Activated CD4-positive, alpha-beta memory T cell treated with anti-CD3 and anti-CD28 coated beads for 36 hours (primary cell): ENCODE results near the gene PLXNA4. TPM values are rescaled to one million over a fixed set of nuclear protein-coding genes. Genes with fewer than 3 reads are reported as not detected.

Experiments
- CTCF ChIA-PET: fragments of 350-600 bp; sonication (Branson Sonifier 250); formaldehyde crosslinking; loops from one replicate; lab custom pipeline; 2021; ENCODE audit warnings: antibody characterized with exemption, inconsistent platforms; lab: Charles Lee
- POLR2A ChIA-PET: fragments of 350-600 bp; sonication (Branson Sonifier 250); formaldehyde crosslinking; loops from one replicate; lab custom pipeline; 2021; ENCODE audit warnings: antibody characterized with exemption; lab: Charles Lee
- DNase-seq: peaks from one replicate; pipeline ENCODE4 v3.0.0-alpha.2; 2020
- H3K27ac Mint-ChIP-seq: one replicate; pipeline ENCODE4 v1.8.0; 2021; ENCODE audit warnings: mixed read lengths
- H3K27me3 Mint-ChIP-seq: one replicate; pipeline ENCODE4 v1.8.0; 2021; ENCODE audit warnings: mixed read lengths
- H3K36me3 Mint-ChIP-seq: one replicate; pipeline ENCODE4 v1.8.0; 2021; ENCODE audit warnings: mixed read lengths
- H3K4me1 Mint-ChIP-seq: one replicate; pipeline ENCODE4 v1.8.0; 2021; ENCODE audit warnings: low read depth, mixed read lengths
- H3K4me3 Mint-ChIP-seq: one replicate; pipeline ENCODE4 v1.8.0; 2021; ENCODE audit warnings: mild to moderate bottlenecking, mixed read lengths
- H3K9me3 Mint-ChIP-seq: one replicate; pipeline ENCODE4 v1.8.0; 2021; ENCODE audit warnings: mixed read lengths
- intact Hi-C: fragments of 100-400 bp; cut with micrococcal nuclease; formaldehyde crosslinking; loops from one replicate; pipeline ENCODE4 v1.15.1; 2023
- total RNA-seq, 2 experiments: library from RNA; stranded (reverse); gene quantifications; one replicate each; pipeline ENCODE4 v1.2.3, GENCODE V29; 2021

The PLXNA4 gene
- total RNA-seq, 2 experiments from 2014 or later: 0.17 to 0.24 TPM

GRCh38 chr7:132574223-132574622, 2.0 kb downstream of the PLXNA4 start:
- Mint-ChIP-seq H3K4me3 (no peak overlapping the region), H3K4me1 (peaks cover 13% of the 10 kb centered on the region), H3K9me3 (no peaks in the 10 kb centered on the region), H3K27me3 (peaks cover 73% of the 10 kb centered on the region), H3K27ac (no peak overlapping the region), H3K36me3 (no peaks in the 10 kb centered on the region)
- DNase-seq: no peak
- ChIA-PET CTCF (interaction anchor here (0.7 to 1.0 kb wide), 3 partner anchors 57 to 885 kb away, joined by 3 to 4 read pairs (median 3); no protein-coding TSS in a partner anchor), POLR2A (no interaction called here)
- intact Hi-C loops: no loop called here

- Mint-ChIP-seq H3K4me3 (no peak overlapping the region), H3K4me1 (peaks cover 13% of the 10 kb centered on the region), H3K27me3 (peaks cover 68% of the 10 kb centered on the region), H3K36me3 (no peaks in the 10 kb centered on the region), H3K9me3 (no peaks in the 10 kb centered on the region), H3K27ac (no peak overlapping the region)
- intact Hi-C loops: no loop called here
- DNase-seq: no peak
- CTCF ChIA-PET: no interaction called here
- POLR2A ChIA-PET: no interaction called here
These were observed 2.9 kb downstream of the PLXNA4 start for GRCh38 chr7:132573251-132573955.

GRCh38 chr7:132572526-132572925, 3.7 kb downstream of the PLXNA4 start:
- H3K27ac Mint-ChIP-seq: no peak overlapping the region
- no peak for DNase-seq
- ChIA-PET POLR2A (no interaction called here), CTCF (interaction anchor here (0.7 kb wide), 1 partner anchor 239 kb away, joined by 3 read pairs; no protein-coding TSS in a partner anchor)
- intact Hi-C loops: no loop called here
- peaks cover 13% of the 10 kb centered on the region for H3K4me1 Mint-ChIP-seq
- peaks cover 61% of the 10 kb centered on the region for H3K27me3 Mint-ChIP-seq
- no peaks in the 10 kb centered on the region for H3K36me3 Mint-ChIP-seq
- H3K4me3 Mint-ChIP-seq: no peak overlapping the region
- H3K9me3 Mint-ChIP-seq: no peaks in the 10 kb centered on the region

GRCh38 chr7:132571970-132572369, 4.3 kb downstream of the PLXNA4 start:
- DNase-seq: no peak
- no peak overlapping the region for H3K27ac Mint-ChIP-seq
- no peaks in the 10 kb centered on the region for H3K36me3 Mint-ChIP-seq
- peaks cover 13% of the 10 kb centered on the region for H3K4me1 Mint-ChIP-seq
- ChIA-PET POLR2A (no interaction called here), CTCF (no interaction called here)
- intact Hi-C loops: no loop called here
- H3K27me3 Mint-ChIP-seq: peaks cover 62% of the 10 kb centered on the region
- H3K9me3 Mint-ChIP-seq: no peaks in the 10 kb centered on the region
- H3K4me3 Mint-ChIP-seq: no peak overlapping the region

GRCh38 chr7:132569884-132570614, 6.2 kb downstream of the PLXNA4 start:
- no peaks in the 10 kb centered on the region for H3K36me3 Mint-ChIP-seq
- H3K4me1 Mint-ChIP-seq: peaks cover 6% of the 10 kb centered on the region
- no peak overlapping the region for H3K4me3 Mint-ChIP-seq
- POLR2A ChIA-PET: no interaction called here
- H3K9me3 Mint-ChIP-seq: no peaks in the 10 kb centered on the region
- intact Hi-C loops: no loop called here
- H3K27ac Mint-ChIP-seq: no peak overlapping the region
- peaks cover 57% of the 10 kb centered on the region for H3K27me3 Mint-ChIP-seq
- CTCF ChIA-PET: interaction anchor here (1.1 to 3.0 kb wide), 2 partner anchors 10 to 176 kb away, joined by 4 to 17 read pairs; no protein-coding TSS in a partner anchor
- DNase-seq: no peak

- POLR2A ChIA-PET: no interaction called here
- Mint-ChIP-seq H3K4me1 (peaks cover 5% of the 10 kb centered on the region), H3K27ac (no peak overlapping the region), H3K4me3 (no peak overlapping the region), H3K27me3 (peaks cover 55% of the 10 kb centered on the region), H3K9me3 (no peaks in the 10 kb centered on the region), H3K36me3 (no peaks in the 10 kb centered on the region)
- DNase-seq: no peak
- CTCF ChIA-PET: interaction anchor here (3.0 kb wide), 1 partner anchor 11 kb away, joined by 17 read pairs; no protein-coding TSS in a partner anchor
- intact Hi-C loops: no loop called here
These were observed 7.3 kb downstream of the PLXNA4 start for GRCh38 chr7:132568962-132569361.

- H3K36me3 Mint-ChIP-seq: no peaks in the 10 kb centered on the region
- H3K4me1 Mint-ChIP-seq: no peaks in the 10 kb centered on the region
- H3K27ac Mint-ChIP-seq: no peak overlapping the region
- no peak for DNase-seq
- POLR2A ChIA-PET: no interaction called here
- intact Hi-C loops: no loop called here
- H3K9me3 Mint-ChIP-seq: no peaks in the 10 kb centered on the region
- CTCF ChIA-PET: interaction anchor here (0.9 to 2.7 kb wide), 3 partner anchors 13 to 247 kb away, joined by 3 to 10 read pairs (median 3); no protein-coding TSS in a partner anchor
- no peak overlapping the region for H3K4me3 Mint-ChIP-seq
- peaks cover 31% of the 10 kb centered on the region for H3K27me3 Mint-ChIP-seq
These were observed 10.4 kb downstream of the PLXNA4 start for GRCh38 chr7:132565885-132566284.

GRCh38 chr7:132565441-132565840, 10.8 kb downstream of the PLXNA4 start:
- H3K36me3 Mint-ChIP-seq: no peaks in the 10 kb centered on the region
- intact Hi-C loops: no loop called here
- H3K27ac Mint-ChIP-seq: no peak overlapping the region
- peaks cover 27% of the 10 kb centered on the region for H3K27me3 Mint-ChIP-seq
- CTCF ChIA-PET: interaction anchor here (0.9 to 2.7 kb wide), 3 partner anchors 13 to 247 kb away, joined by 3 to 10 read pairs (median 3); no protein-coding TSS in a partner anchor
- H3K4me3 Mint-ChIP-seq: no peak overlapping the region
- H3K4me1 Mint-ChIP-seq: no peaks in the 10 kb centered on the region
- no peaks in the 10 kb centered on the region for H3K9me3 Mint-ChIP-seq
- DNase-seq: no peak
- POLR2A ChIA-PET: no interaction called here

- H3K4me1 Mint-ChIP-seq: no peaks in the 10 kb centered on the region
- CTCF ChIA-PET: interaction anchor here (1.1 to 2.7 kb wide), 2 partner anchors 14 to 16 kb away, joined by 3 to 10 read pairs; no protein-coding TSS in a partner anchor
- H3K9me3 Mint-ChIP-seq: no peaks in the 10 kb centered on the region
- no peak overlapping the region for H3K27ac Mint-ChIP-seq
- intact Hi-C loops: no loop called here
- POLR2A ChIA-PET: no interaction called here
- H3K36me3 Mint-ChIP-seq: no peaks in the 10 kb centered on the region
- H3K27me3 Mint-ChIP-seq: peaks cover 23% of the 10 kb centered on the region
- H3K4me3 Mint-ChIP-seq: no peak overlapping the region
- DNase-seq: no peak
These were observed 11.4 kb downstream of the PLXNA4 start for GRCh38 chr7:132564849-132565248.

- CTCF ChIA-PET: no interaction called here
- POLR2A ChIA-PET: no interaction called here
- intact Hi-C loops: no loop called here
These were observed 12.2 kb downstream of the PLXNA4 start for GRCh38 chr7:132564090-132564489.

GRCh38 chr7:132562690-132563089, 13.6 kb downstream of the PLXNA4 start:
- H3K4me1 Mint-ChIP-seq: peaks cover 2% of the 10 kb centered on the region
- intact Hi-C loops: no loop called here
- POLR2A ChIA-PET: no interaction called here
- no peaks in the 10 kb centered on the region for H3K36me3 Mint-ChIP-seq
- no peak overlapping the region for H3K27ac Mint-ChIP-seq
- H3K27me3 Mint-ChIP-seq: peaks cover 18% of the 10 kb centered on the region
- H3K9me3 Mint-ChIP-seq: no peaks in the 10 kb centered on the region
- no peak overlapping the region for H3K4me3 Mint-ChIP-seq
- no peak for DNase-seq
- CTCF ChIA-PET: no interaction called here

More at GRCh38 chr7:132564090-132564489, 12.2 kb downstream of the PLXNA4 start:
- no peaks in the 10 kb centered on the region for H3K9me3 Mint-ChIP-seq
- H3K36me3 Mint-ChIP-seq: no peaks in the 10 kb centered on the region
- DNase-seq: no peak
- H3K27ac Mint-ChIP-seq: no peak overlapping the region
- H3K4me1 Mint-ChIP-seq: no peaks in the 10 kb centered on the region
- H3K27me3 Mint-ChIP-seq: peaks cover 21% of the 10 kb centered on the region
- H3K4me3 Mint-ChIP-seq: no peak overlapping the region

- ChIA-PET POLR2A (no interaction called here), CTCF (no interaction called here)
- no peak for DNase-seq
- Mint-ChIP-seq H3K9me3 (no peaks in the 10 kb centered on the region), H3K4me1 (peaks cover 4% of the 10 kb centered on the region), H3K27ac (no peak overlapping the region), H3K4me3 (no peak overlapping the region), H3K27me3 (peaks cover 16% of the 10 kb centered on the region), H3K36me3 (no peaks in the 10 kb centered on the region)
- intact Hi-C loops: no loop called here
These were observed 14.5 kb downstream of the PLXNA4 start for GRCh38 chr7:132561763-132562162.
